Occipital lobe (tissue), 3 donors: ENCODE data around the gene VPS29. TPM values are rescaled to one million over a fixed set of nuclear protein-coding genes. Genes with fewer than 3 reads are reported as not detected.
A peak's percentile ranks its signal among the peaks of the same experiment; 100 is the strongest.

Source experiments
- DNase-seq: peaks from one replicate; lab custom pipeline; 2025; lab: John Stamatoyannopoulos, UW
- small RNA-seq: library from RNA; depleted of rRNA; stranded (forward); fragments of <200 nt; gene quantifications from one replicate; pipeline ENCODE3, GENCODE V24; 2014
- total RNA-seq: library from RNA; depleted of rRNA; stranded (reverse); fragments of >200 nt; gene quantifications from one replicate; pipeline ENCODE4 v1.2.3, GENCODE V29; 2014

The VPS29 gene
- total RNA-seq, 1 donor from 2014 or later, result 108 TPM

GRCh38 chr12:110451263-110451662 is 50.6 kb downstream of the VPS29 start:
- no peak for DNase-seq

GRCh38 chr12:110449799-110450497 is 52.0 kb downstream of the VPS29 start, which contains the start of gene ARPC3:
ARPC3 (minus strand) TSS chr12:110450337; CDS start chr12:110450260, 77 bp downstream.
- peak; percentile 83 for DNase-seq

- no peak for DNase-seq
Measured at GRCh38 chr12:110444455-110444854, 57.5 kb downstream of the VPS29 start.

Small RNA genes lying within 50 kb of the gene (small RNA-seq; reads per million reads assigned to genes)
- not detected for gene RF00278

Other genes with a start within 250 kb of the VPS29 start
- gene ATP2A2, start 220.9 kb downstream of the VPS29 start, total RNA-seq, result 161 TPM
- gene ANAPC7, start 98.4 kb downstream of the VPS29 start, total RNA-seq, result 45.5 TPM
- gene ARPC3, start 51.8 kb downstream of the VPS29 start, total RNA-seq, result 140 TPM
- 17.5 TPM for gene GPN3, start 33.9 kb downstream of the VPS29 start, total RNA-seq
- 39.5 TPM for gene FAM216A, start 33.3 kb downstream of the VPS29 start, total RNA-seq
- gene RAD9B, start 220 bp upstream of the VPS29 start, total RNA-seq, result 0.94 TPM
- 10.3 TPM for gene PPTC7, start 81.2 kb upstream of the VPS29 start, total RNA-seq
- gene TCTN1, start 112.0 kb upstream of the VPS29 start, total RNA-seq, result 38.1 TPM
- gene HVCN1, start 187.0 kb upstream of the VPS29 start, total RNA-seq, result 8.3 TPM
- gene PPP1CC, start 240.8 kb upstream of the VPS29 start, total RNA-seq, result 150 TPM